GM12892 (cell line): ENCODE measurements around the gene SMIM41.

Experiments
- DNase-seq: peaks from one replicate; pipeline ENCODE4 v3.0.0; 2011; ENCODE audit not compliant: insufficient read length
- FAIRE-seq: peaks from 2 replicates; lab custom pipeline; 2011; peaks lifted over from hg19 to GRCh38; lab: Jason Lieb, UNC
- POLR2A ChIP-seq: IDR thresholded peaks from 2 replicates; pipeline ENCODE4 v1.6.1; 2011; ENCODE audit warnings: low read depth, low read length, control low read depth
- POLR2AphosphoS5 ChIP-seq: IDR thresholded peaks from 2 replicates; pipeline ENCODE4 v1.6.1; 2011; ENCODE audit warnings: low read depth, low read length, control low read depth
- TAF1 ChIP-seq: IDR thresholded peaks from 2 replicates; pipeline ENCODE4 v1.6.1; 2011; ENCODE audit warnings: low read depth, mild to moderate bottlenecking, control low read depth, low read length, borderline replicate concordance

Gene SMIM41

GRCh38 chr12:52060498-52061177, 18.9 kb upstream of the SMIM41 start:
- TF ChIP-seq TAF1, result no peak
- no peak for TF ChIP-seq POLR2A
- no peak for TF ChIP-seq POLR2AphosphoS5
- DNase-seq (no peak), FAIRE-seq (no peak)

- DNase-seq, result no peak
- FAIRE-seq, result no peak
- TF ChIP-seq POLR2AphosphoS5 (no peak), POLR2A (no peak), TAF1 (no peak)
Observed at GRCh38 chr12:52061470-52062166, 17.9 kb upstream of the SMIM41 start.

GRCh38 chr12:52062167-52063081, 17.1 kb upstream of the SMIM41 start:
- TF ChIP-seq TAF1, result no peak
- TF ChIP-seq POLR2A, result no peak
- TF ChIP-seq POLR2AphosphoS5, result no peak
- DNase-seq (no peak), FAIRE-seq (no peak)

GRCh38 chr12:52063082-52063924, 16.2 kb upstream of the SMIM41 start:
- DNase-seq (no peak), FAIRE-seq (no peak)
- TF ChIP-seq POLR2A (no peak), TAF1 (no peak), POLR2AphosphoS5 (no peak)

GRCh38 chr12:52063981-52064649, 15.4 kb upstream of the SMIM41 start:
- FAIRE-seq (no peak), DNase-seq (no peak)
- TF ChIP-seq TAF1 (no peak), POLR2A (no peak), POLR2AphosphoS5 (no peak)

GRCh38 chr12:52066346-52067080, 13.0 kb upstream of the SMIM41 start:
- DNase-seq (no peak), FAIRE-seq (no peak)
- TF ChIP-seq TAF1 (no peak), POLR2AphosphoS5 (no peak), POLR2A (no peak)

GRCh38 chr12:52067081-52067374, 12.5 kb upstream of the SMIM41 start:
- TF ChIP-seq POLR2A, result no peak
- no peak for TF ChIP-seq POLR2AphosphoS5
- TF ChIP-seq TAF1, result no peak
- DNase-seq (no peak), FAIRE-seq (no peak)

- FAIRE-seq, result peak; percentile 98
- TF ChIP-seq POLR2AphosphoS5 (peak; percentile 87), TAF1 (peak; percentile 76), POLR2A (peak; percentile 91)
- peak; percentile 94 for DNase-seq
Observed at GRCh38 chr12:52069327-52070184, 9.9 kb upstream of the SMIM41 start, which contains the start of gene ATG101. Gene ATG101, plus strand, starts transcription at chr12:52069978. Its CDS starts 3,673 bp downstream, at chr12:52073651.

- DNase-seq (no peak), FAIRE-seq (no peak)
- no peak for TF ChIP-seq TAF1
- TF ChIP-seq POLR2AphosphoS5, result no peak
- TF ChIP-seq POLR2A, result no peak
Observed at GRCh38 chr12:52070185-52070925, 9.1 kb upstream of the SMIM41 start.
